Fibroblast of the aortic adventitia (primary cell): ENCODE measurements around the gene PRKX. TPM values are rescaled to one million over a fixed set of nuclear protein-coding genes. Genes with fewer than 3 reads are reported as not detected.
"Not testable (repeated sequence)": the region's sequence is repeated elsewhere in the genome, so short reads cannot be mapped to it uniquely, and the experiment has no call there.

Experiments used
- DNase-seq: peaks from one replicate; pipeline ENCODE4 v3.0.0-alpha.2; 2010; ENCODE audit warnings: low read depth
- H3K4me3 ChIP-seq: 2 replicates; pipeline ENCODE4 v1.5.1; 2011; ENCODE audit warnings: low read depth, mild to moderate bottlenecking, control low read depth, low read length, moderate library complexity
- small RNA-seq: library from RNA; depleted of rRNA; stranded (forward); fragments of <200 nt; gene quantifications from one replicate; pipeline ENCODE3, GENCODE V24; 2012
- total RNA-seq: library from RNA; depleted of rRNA; stranded (reverse); fragments of >200 nt; gene quantifications from 2 replicates; pipeline ENCODE4 v1.2.3, GENCODE V29; 2012; ENCODE audit warnings: low replicate concordance
- TF ChIP-seq, protein P1 (sequence below): IDR thresholded peaks from 2 replicates; pipeline ENCODE4 v1.5.1; 2011; ENCODE audit warnings: mild to moderate bottlenecking, low read length, control low read depth, inconsistent platforms; ENCODE audit not compliant: insufficient read depth

Gene PRKX
- total RNA-seq, 1 donor: 7.5 TPM

DNA sequence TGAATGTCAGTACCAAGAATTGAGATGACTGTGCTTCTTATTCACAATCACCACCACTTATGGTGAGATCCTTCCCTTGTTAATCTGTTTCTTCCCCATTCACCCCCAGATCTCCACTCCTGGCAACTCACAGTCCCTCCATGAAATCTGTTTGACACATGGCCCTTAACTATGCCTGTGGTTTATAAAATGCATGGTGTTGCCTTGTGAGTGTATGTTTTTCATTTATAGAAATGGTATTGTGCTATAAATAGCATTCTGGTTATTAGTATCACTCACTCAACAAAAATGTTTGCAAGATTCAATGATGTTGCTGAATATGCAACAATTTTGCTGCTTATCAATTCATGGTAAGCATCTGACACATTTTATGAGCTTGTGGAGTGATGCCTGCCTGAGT is 131.0 kb downstream of the PRKX start:
- no peak overlapping the region for H3K4me3 ChIP-seq
- DNase-seq: no peak
- TF ChIP-seq, protein P1, sequence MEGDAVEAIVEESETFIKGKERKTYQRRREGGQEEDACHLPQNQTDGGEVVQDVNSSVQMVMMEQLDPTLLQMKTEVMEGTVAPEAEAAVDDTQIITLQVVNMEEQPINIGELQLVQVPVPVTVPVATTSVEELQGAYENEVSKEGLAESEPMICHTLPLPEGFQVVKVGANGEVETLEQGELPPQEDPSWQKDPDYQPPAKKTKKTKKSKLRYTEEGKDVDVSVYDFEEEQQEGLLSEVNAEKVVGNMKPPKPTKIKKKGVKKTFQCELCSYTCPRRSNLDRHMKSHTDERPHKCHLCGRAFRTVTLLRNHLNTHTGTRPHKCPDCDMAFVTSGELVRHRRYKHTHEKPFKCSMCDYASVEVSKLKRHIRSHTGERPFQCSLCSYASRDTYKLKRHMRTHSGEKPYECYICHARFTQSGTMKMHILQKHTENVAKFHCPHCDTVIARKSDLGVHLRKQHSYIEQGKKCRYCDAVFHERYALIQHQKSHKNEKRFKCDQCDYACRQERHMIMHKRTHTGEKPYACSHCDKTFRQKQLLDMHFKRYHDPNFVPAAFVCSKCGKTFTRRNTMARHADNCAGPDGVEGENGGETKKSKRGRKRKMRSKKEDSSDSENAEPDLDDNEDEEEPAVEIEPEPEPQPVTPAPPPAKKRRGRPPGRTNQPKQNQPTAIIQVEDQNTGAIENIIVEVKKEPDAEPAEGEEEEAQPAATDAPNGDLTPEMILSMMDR: no peak

DNA sequence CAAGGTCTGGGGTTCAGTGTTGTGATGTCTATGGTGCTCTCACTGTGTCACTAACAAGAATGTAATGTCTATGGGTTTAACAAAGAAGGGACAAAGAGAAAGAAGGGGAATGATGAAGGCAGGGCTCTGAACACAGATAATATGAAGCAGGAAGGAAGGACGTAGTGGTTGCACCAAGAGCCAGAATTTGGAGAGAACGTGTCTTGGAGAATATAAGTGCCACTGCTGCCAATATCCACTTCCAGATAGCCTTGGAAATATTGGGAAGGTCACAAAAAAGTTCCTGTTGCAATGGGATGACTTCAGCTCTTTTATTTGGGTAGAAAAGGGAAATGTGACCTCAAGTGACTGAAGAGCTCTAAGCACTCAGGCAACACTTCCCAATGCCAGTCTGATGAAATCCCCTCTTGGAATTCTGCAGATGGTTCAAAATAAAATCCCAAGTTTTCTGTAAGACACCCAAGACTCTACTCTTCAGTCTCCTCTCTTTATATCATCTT is 131.8 kb downstream of the PRKX start:
- TF ChIP-seq, protein P1: no peak
- no peak for DNase-seq
- H3K4me3 ChIP-seq: no peak overlapping the region

DNA sequence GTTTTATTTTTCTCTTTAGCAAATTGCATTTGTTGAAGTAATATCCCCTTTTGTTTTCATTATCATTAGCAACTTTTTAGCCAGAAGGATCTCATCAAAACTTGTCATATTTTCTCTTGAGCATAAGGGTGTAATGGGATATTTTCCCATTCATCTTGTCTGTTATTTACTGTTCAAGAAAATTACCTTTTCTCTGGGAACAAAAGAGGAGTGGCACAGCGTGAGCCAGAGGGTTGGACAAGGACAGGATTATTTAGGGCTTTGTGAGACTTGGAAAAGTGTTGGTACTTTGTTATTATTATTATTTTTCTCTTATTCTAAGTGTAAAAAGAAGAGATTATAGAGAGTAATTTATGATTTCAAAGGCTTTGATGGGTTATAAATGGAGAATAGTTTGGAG is 135.9 kb downstream of the PRKX start:
- DNase-seq: no peak
- H3K4me3 ChIP-seq: no peak overlapping the region
- TF ChIP-seq, protein P1: no peak

DNA sequence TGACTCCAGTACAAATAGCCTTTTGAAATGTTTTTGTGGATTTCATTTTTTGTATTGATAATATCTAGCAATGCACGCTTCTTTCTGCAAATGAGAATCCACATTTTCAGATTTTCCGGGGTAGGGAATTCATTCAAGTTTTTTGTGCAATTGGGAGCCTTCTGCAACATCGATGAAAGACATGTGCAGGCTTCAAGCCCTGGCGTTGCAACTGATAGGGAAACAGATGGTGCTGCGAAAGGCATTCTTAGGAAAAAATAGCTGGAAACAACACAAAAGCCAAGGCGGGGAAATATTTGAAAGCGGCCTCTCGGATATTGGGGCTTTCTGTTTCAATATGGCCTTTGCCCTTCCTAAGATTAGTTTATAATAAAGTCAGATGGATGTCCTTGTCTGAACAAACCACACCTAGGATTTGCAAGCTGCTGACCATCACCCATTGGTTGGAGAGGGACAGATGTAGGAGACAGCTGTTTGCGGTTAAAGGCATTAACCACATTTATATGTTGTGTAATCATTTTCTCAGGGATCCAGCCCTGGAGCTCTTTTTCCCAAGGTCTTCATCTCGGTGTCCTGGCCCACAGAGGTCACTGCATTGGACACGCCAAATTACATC is 136.5 kb downstream of the PRKX start:
- H3K4me3 ChIP-seq: no peak overlapping the region
- TF ChIP-seq, protein P1: no peak
- DNase-seq: peak; percentile 85

DNA sequence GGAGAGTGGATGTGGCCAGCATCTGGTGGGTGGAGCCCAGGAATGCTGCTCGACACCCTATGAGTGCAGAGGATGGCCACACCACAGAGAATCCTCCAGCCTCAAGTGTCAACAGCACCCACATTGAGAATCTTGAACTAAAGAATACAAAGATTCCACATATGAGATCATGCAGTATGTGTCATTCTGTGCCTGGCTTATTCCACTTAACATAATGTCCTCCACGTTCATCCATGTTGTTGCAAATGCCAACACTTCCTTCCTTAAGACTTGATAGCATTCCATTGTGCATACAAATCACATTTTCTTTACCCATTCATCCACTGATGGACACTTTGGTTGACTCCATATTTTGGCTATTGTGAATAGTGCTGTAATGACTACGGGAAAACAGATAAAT is 145.8 kb downstream of the PRKX start:
- no peak overlapping the region for H3K4me3 ChIP-seq
- DNase-seq: no peak
- TF ChIP-seq, protein P1: no peak

DNA sequence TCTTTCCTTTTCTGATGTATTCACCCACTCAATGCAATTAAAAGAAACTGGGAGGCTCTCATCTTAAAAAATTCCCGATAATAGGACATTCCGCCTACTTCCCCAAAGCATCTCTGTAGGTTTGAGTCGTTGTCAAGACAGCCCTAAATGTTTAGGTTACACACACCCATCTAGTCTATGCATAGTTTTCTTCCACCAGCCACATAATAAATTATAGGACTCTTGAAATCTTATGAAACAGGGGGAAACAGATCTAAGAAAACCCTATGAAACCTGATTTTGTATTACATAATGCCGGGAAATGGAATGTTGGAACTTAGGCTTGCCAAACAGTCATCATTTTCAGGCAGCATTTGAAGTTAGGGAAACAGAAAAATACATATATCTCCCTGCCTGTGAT is 150.0 kb downstream of the PRKX start:
- DNase-seq: no peak
- TF ChIP-seq, protein P1: no peak
- H3K4me3 ChIP-seq: no peak overlapping the region

DNA sequence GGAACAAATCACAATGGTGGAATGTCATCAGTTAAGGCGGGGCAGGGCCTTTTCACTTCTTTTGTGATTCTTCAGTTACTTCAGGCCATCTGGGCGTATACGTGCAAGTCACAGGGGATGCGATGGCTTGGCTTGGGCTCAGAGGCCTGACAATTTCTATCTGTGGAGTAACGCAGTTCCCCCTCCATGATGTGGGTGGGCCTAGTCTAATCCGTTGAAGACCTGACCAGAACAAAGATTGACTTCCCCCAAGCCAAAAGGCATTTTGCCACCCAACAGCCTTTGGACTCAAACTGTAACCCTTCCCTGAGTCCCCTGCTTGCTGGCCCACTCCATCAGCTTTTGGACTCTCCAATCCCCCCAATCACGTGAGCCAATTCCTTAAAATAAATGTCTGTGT is 153.4 kb downstream of the PRKX start:
- H3K4me3 ChIP-seq, DNase-seq: not testable (repeated sequence)

Small RNAs within 50 kb of the gene (small RNA-seq; reads per million reads assigned to genes)
- gene RF00019: not detected
- not detected for gene RNU6-114P
